HEK293 (cell line): Measurements from ENCODE around the gene BSDC1.

Experiments used
- AEBP2 ChIP-seq: fragments of 450-650 bp; formaldehyde crosslinking; IDR thresholded peaks from 2 replicates; pipeline ENCODE4 v1.5.1; 2016; ENCODE audit warnings: missing biosample characterization, missing genetic modification characterization, borderline replicate concordance
- GLIS1 ChIP-seq: fragments of 450-650 bp; formaldehyde crosslinking; IDR thresholded peaks from 2 replicates; pipeline ENCODE4 v1.5.1; 2016; ENCODE audit warnings: missing biosample characterization, missing genetic modification characterization
- GLIS2 ChIP-seq: fragments of 450-650 bp; formaldehyde crosslinking; IDR thresholded peaks from 2 replicates; pipeline ENCODE4 v1.5.1; 2016; ENCODE audit warnings: missing biosample characterization, missing genetic modification characterization
- PBX3 ChIP-seq: sonication (generic); formaldehyde crosslinking; IDR thresholded peaks from 2 replicates; pipeline ENCODE4 v1.8.1; 2022; ENCODE audit warnings: mild to moderate bottlenecking, moderate library complexity, missing genetic modification reagents
- SCRT2 ChIP-seq: fragments of 450-650 bp; formaldehyde crosslinking; IDR thresholded peaks from 2 replicates; pipeline ENCODE4 v1.5.1; 2016; ENCODE audit warnings: missing biosample characterization, missing genetic modification characterization
- ZBTB7A ChIP-seq: fragments of 450-650 bp; formaldehyde crosslinking; IDR thresholded peaks from 2 replicates; pipeline ENCODE4 v1.5.1; 2016; ENCODE audit warnings: low read depth, missing biosample characterization, missing genetic modification characterization
- ZNF19 ChIP-seq: fragments of 450-650 bp; formaldehyde crosslinking; IDR thresholded peaks from 2 replicates; pipeline ENCODE4; 2016; ENCODE audit warnings: missing biosample characterization, missing genetic modification characterization, low read depth
- ZNF223 ChIP-seq: fragments of 450-650 bp; formaldehyde crosslinking; IDR thresholded peaks from 2 replicates; pipeline ENCODE4 v1.5.1; 2016; ENCODE audit warnings: missing biosample characterization, missing genetic modification characterization
- ZNF23 ChIP-seq: fragments of 450-650 bp; formaldehyde crosslinking; IDR thresholded peaks from 2 replicates; pipeline ENCODE4 v1.5.1; 2016; ENCODE audit warnings: missing biosample characterization, missing genetic modification characterization, borderline replicate concordance
- ZNF280D ChIP-seq: fragments of 450-650 bp; formaldehyde crosslinking; IDR thresholded peaks from 2 replicates; pipeline ENCODE4 v1.5.1; 2016; ENCODE audit warnings: missing biosample characterization, missing genetic modification characterization
- ZNF335 ChIP-seq: fragments of 450-650 bp; formaldehyde crosslinking; conservative IDR thresholded peaks from 2 replicates; pipeline ENCODE4 v1.5.1; 2016; ENCODE audit warnings: missing biosample characterization, missing genetic modification characterization
- ZNF426 ChIP-seq: fragments of 450-650 bp; formaldehyde crosslinking; IDR thresholded peaks from 2 replicates; pipeline ENCODE4 v1.5.1; 2017; ENCODE audit warnings: missing biosample characterization, missing genetic modification characterization, mild to moderate bottlenecking, inconsistent platforms, moderate library complexity
- ZNF544 ChIP-seq: fragments of 450-650 bp; formaldehyde crosslinking; IDR thresholded peaks from 2 replicates; pipeline ENCODE4 v1.5.0; 2017; ENCODE audit warnings: missing biosample characterization, missing genetic modification characterization
- ZNF623 ChIP-seq: fragments of 450-650 bp; formaldehyde crosslinking; IDR thresholded peaks from 2 replicates; pipeline ENCODE4 v1.5.1; 2016; ENCODE audit warnings: missing biosample characterization, missing genetic modification characterization
- ZNF777 ChIP-seq: fragments of 450-650 bp; formaldehyde crosslinking; IDR thresholded peaks from 2 replicates; pipeline ENCODE4 v1.5.1; 2017; ENCODE audit warnings: missing biosample characterization, missing genetic modification characterization, borderline replicate concordance
- ZNF792 ChIP-seq: fragments of 450-650 bp; formaldehyde crosslinking; IDR thresholded peaks from 2 replicates; pipeline ENCODE4 v1.5.1; 2016; ENCODE audit warnings: missing biosample characterization, missing genetic modification characterization
- ZSCAN30 ChIP-seq: fragments of 450-650 bp; IDR thresholded peaks from 2 replicates; pipeline ENCODE4 v1.5.1; 2018; ENCODE audit warnings: missing biosample characterization, mild to moderate bottlenecking, missing genetic modification characterization, moderate library complexity
- ZXDB ChIP-seq: fragments of 450-650 bp; formaldehyde crosslinking; IDR thresholded peaks from 2 replicates; pipeline ENCODE4 v1.5.1; 2016; ENCODE audit warnings: missing biosample characterization, missing genetic modification characterization
- TF ChIP-seq, protein P1 (sequence below): fragments of 450-650 bp; formaldehyde crosslinking; IDR thresholded peaks from 2 replicates; pipeline ENCODE4 v1.5.1; 2016; ENCODE audit warnings: missing biosample characterization, missing genetic modification characterization
- TF ChIP-seq, protein P2 (sequence below): fragments of 450-650 bp; formaldehyde crosslinking; IDR thresholded peaks from 2 replicates; pipeline ENCODE4 v1.5.1; 2016; ENCODE audit warnings: missing biosample characterization, missing genetic modification characterization
- TF ChIP-seq, protein P3 (sequence below): fragments of 450-650 bp; formaldehyde crosslinking; IDR thresholded peaks from 2 replicates; pipeline ENCODE4 v1.5.1; 2017; ENCODE audit warnings: missing biosample characterization, missing genetic modification characterization

The BSDC1 gene

GRCh38 chr1:32331549-32331948, 62.7 kb downstream of the BSDC1 start (continued):
- TF ChIP-seq ZNF280D (tag by site-specific recombination) (no peak), SCRT2 (tag by site-specific recombination) (peak; percentile 73), ZNF223 (tag by site-specific recombination) (no peak), AEBP2 (no peak), ZNF335 (no peak), ZXDB (tag by site-specific recombination) (no peak), GLIS2 (tag by site-specific recombination) (no peak), GLIS1 (tag by site-specific recombination) (no peak), ZNF792 (no peak), ZNF426 (tag by site-specific recombination) (no peak), ZNF623 (tag by site-specific recombination) (no peak), ZBTB7A (tag by site-specific recombination) (no peak), ZSCAN30 (tag by site-specific recombination) (no peak), ZNF19 (tag by site-specific recombination) (no peak), ZNF777 (tag by site-specific recombination) (no peak), PBX3 (CRISPR knock-in tag) (no peak), ZNF544 (tag by site-specific recombination) (no peak), ZNF23 (tag by site-specific recombination) (no peak)
- TF ChIP-seq, protein P1, sequence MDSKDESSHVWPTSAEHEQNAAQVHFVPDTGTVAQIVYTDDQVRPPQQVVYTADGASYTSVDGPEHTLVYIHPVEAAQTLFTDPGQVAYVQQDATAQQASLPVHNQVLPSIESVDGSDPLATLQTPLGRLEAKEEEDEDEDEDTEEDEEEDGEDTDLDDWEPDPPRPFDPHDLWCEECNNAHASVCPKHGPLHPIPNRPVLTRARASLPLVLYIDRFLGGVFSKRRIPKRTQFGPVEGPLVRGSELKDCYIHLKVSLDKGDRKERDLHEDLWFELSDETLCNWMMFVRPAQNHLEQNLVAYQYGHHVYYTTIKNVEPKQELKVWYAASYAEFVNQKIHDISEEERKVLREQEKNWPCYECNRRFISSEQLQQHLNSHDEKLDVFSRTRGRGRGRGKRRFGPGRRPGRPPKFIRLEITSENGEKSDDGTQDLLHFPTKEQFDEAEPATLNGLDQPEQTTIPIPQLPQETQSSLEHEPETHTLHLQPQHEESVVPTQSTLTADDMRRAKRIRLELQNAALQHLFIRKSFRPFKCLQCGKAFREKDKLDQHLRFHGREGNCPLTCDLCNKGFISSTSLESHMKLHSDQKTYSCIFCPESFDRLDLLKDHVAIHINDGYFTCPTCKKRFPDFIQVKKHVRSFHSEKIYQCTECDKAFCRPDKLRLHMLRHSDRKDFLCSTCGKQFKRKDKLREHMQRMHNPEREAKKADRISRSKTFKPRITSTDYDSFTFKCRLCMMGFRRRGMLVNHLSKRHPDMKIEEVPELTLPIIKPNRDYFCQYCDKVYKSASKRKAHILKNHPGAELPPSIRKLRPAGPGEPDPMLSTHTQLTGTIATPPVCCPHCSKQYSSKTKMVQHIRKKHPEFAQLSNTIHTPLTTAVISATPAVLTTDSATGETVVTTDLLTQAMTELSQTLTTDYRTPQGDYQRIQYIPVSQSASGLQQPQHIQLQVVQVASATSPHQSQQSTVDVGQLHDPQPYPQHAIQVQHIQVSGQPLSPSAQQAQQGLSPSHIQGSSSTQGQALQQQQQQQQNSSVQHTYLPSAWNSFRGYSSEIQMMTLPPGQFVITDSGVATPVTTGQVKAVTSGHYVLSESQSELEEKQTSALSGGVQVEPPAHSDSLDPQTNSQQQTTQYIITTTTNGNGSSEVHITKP (tag by site-specific recombination), result 0 out of 2 replicates have a peak, but pooled peaks have one; percentile 32
- TF ChIP-seq, protein P2, sequence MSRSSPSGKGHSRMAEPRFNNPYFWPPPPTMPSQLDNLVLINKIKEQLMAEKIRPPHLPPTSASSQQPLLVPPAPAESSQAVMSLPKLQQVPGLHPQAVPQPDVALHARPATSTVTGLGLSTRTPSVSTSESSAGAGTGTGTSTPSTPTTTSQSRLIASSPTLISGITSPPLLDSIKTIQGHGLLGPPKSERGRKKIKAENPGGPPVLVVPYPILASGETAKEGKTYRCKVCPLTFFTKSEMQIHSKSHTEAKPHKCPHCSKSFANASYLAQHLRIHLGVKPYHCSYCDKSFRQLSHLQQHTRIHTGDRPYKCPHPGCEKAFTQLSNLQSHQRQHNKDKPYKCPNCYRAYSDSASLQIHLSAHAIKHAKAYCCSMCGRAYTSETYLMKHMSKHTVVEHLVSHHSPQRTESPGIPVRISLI (tag by site-specific recombination), result no peak
- TF ChIP-seq, protein P3, sequence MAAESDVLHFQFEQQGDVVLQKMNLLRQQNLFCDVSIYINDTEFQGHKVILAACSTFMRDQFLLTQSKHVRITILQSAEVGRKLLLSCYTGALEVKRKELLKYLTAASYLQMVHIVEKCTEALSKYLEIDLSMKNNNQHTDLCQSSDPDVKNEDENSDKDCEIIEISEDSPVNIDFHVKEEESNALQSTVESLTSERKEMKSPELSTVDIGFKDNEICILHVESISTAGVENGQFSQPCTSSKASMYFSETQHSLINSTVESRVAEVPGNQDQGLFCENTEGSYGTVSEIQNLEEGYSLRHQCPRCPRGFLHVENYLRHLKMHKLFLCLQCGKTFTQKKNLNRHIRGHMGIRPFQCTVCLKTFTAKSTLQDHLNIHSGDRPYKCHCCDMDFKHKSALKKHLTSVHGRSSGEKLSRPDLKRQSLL (tag by site-specific recombination), result no peak
